HCT116 (cell line): ENCODE results near the gene B4GALNT3. TPM values are rescaled to one million over a fixed set of nuclear protein-coding genes. Genes with fewer than 3 reads are reported as not detected.

ENCODE experiments used
- ATAC-seq: fragments of 200-7000 bp; cut with Tn5 transposase; 2 replicates; pipeline ENCODE4 v1.9.1; 2020; ENCODE audit warnings: mild to moderate bottlenecking, moderate library complexity
- BruUV-seq: library from RNA; stranded (reverse); fragments of 400-500 nt; replicated peaks from 2 replicates; lab custom pipeline; 2021; lab: Mats Ljungman, UMichigan
- CTCF ChIA-PET: fragments of 300-600 bp; sonication (Branson Sonifier 250); formaldehyde crosslinking; loops from one replicate; lab custom pipeline; 2021; ENCODE audit warnings: antibody characterized with exemption; lab: Charles Lee
- POLR2A ChIA-PET: fragments of 300-600, 350-600 bp; sonication (Branson Sonifier 250); formaldehyde crosslinking; loops from one replicate; lab custom pipeline; 2021; ENCODE audit warnings: antibody characterized with exemption; lab: Charles Lee
- RAD21 ChIA-PET, 2 experiments: fragments of 300-600 bp; sonication (Branson Sonifier 250); formaldehyde crosslinking; loops; one replicate each; lab custom pipeline; 2023; ENCODE audit warnings: low total read pairs in 2 of 2; ENCODE audit not compliant: uncharacterized antibody in 2 of 2, unreplicated experiment in 2 of 2, low non-redundant PET in 1 of 2; lab: Charles Lee
- DNase-seq: peaks from one replicate; pipeline ENCODE4 v3.0.0-alpha.2; 2010; ENCODE audit warnings: low read depth, low spot score
- H2AFZ ChIP-seq: fragments of 200-600 bp; shearing (Covaris generic), sonication (generic); 2 replicates; pipeline ENCODE4 v1.6.1; 2017; ENCODE audit warnings: low read depth, mixed run types, mixed read lengths, antibody characterized with exemption, low read length; ENCODE audit not compliant: poor library complexity, severe bottlenecking
- H3K27ac ChIP-seq: 2 replicates; pipeline ENCODE4 v1.5.1; 2012; ENCODE audit warnings: low read depth, low read length
- H3K27me3 ChIP-seq: fragments of 200-600 bp; sonication (generic); 2 replicates; pipeline ENCODE4 v1.6.1; 2016; ENCODE audit warnings: mixed run types, low read length, mixed read lengths; ENCODE audit not compliant: insufficient read depth
- H3K36me3 ChIP-seq, 2 experiments: fragments of 200-500 bp in 1 of 2; fragments of 200-600 bp in 1 of 2; sonication (Bioruptor generic) in 1 of 2; sonication (generic) in 1 of 2; 2 replicates each; pipeline versions ENCODE4 v1.5.1 to v1.6.1; 2014 to 2016; ENCODE audit warnings: low read length in 2 of 2, inconsistent platforms in 1 of 2, mixed read lengths in 1 of 2, mixed run types in 1 of 2; ENCODE audit not compliant: insufficient read depth in 2 of 2, control insufficient read depth in 1 of 2
- H3K4me1 ChIP-seq, 2 experiments: fragments of 200-600 bp in 1 of 2; sonication (generic) in 1 of 2; 2 replicates each; pipeline versions ENCODE4 v1.5.1 to v1.6.1; 2012 to 2017; ENCODE audit warnings: low read length in 2 of 2, inconsistent platforms in 1 of 2, mild to moderate bottlenecking in 1 of 2, mixed read lengths in 1 of 2, mixed run types in 1 of 2, moderate library complexity in 1 of 2; ENCODE audit not compliant: insufficient read depth in 2 of 2, control insufficient read depth in 1 of 2
- H3K4me2 ChIP-seq: fragments of 200-600 bp; sonication (generic); 2 replicates; pipeline ENCODE4 v1.6.1; 2017; ENCODE audit warnings: mixed run types, low read length, mixed read lengths
- H3K4me3 ChIP-seq, 2 experiments: fragments of 200-600 bp in 1 of 2; sonication (generic) in 1 of 2; replicated peaks in 1 of 2; 2 replicates each; pipeline ENCODE4 v1.5.1; 2011 to 2016; ENCODE audit warnings: low read length in 2 of 2, control low read depth in 1 of 2, low read depth in 1 of 2, mild to moderate bottlenecking in 1 of 2, mixed read lengths in 1 of 2, mixed run types in 1 of 2
- H3K79me2 ChIP-seq: fragments of 200-600 bp; sonication (generic); 2 replicates; pipeline ENCODE4 v1.6.1; 2017; ENCODE audit warnings: mild to moderate bottlenecking, mixed run types, low read length, moderate library complexity, mixed read lengths; ENCODE audit not compliant: insufficient read depth
- H3K9ac ChIP-seq: fragments of 200-600 bp; sonication (generic); 2 replicates; pipeline ENCODE4 v1.6.1; 2016; ENCODE audit warnings: low read length, mixed read lengths
- H3K9me2 ChIP-seq: fragments of 200-600 bp; sonication (generic), shearing (Covaris generic); 2 replicates; pipeline ENCODE4 v1.6.1; 2017; ENCODE audit warnings: mixed run types, mild to moderate bottlenecking, moderate library complexity; ENCODE audit not compliant: insufficient read depth
- H3K9me3 ChIP-seq, 2 experiments: fragments of 200-500 bp in 1 of 2; fragments of 200-600 bp in 1 of 2; sonication (Bioruptor generic) in 1 of 2; sonication (generic) in 1 of 2; 2 replicates each; pipeline ENCODE4 v1.6.1; 2014 to 2017; ENCODE audit warnings: low read length in 2 of 2, mixed read lengths in 2 of 2, inconsistent platforms in 1 of 2, low read depth in 1 of 2, mild to moderate bottlenecking in 1 of 2, mixed run types in 1 of 2, moderate library complexity in 1 of 2; ENCODE audit not compliant: control insufficient read depth in 1 of 2, insufficient read depth in 1 of 2
- H4K20me1 ChIP-seq: fragments of 200-600 bp; sonication (generic), shearing (Covaris generic); 2 replicates; pipeline ENCODE4 v1.6.1; 2017; ENCODE audit warnings: mixed run types, mild to moderate bottlenecking, moderate library complexity; ENCODE audit not compliant: insufficient read depth
- CEBPB ChIP-seq: IDR thresholded peaks from 2 replicates; pipeline ENCODE4 v1.6.1; 2012; ENCODE audit warnings: low read depth
- ELF1 ChIP-seq: IDR thresholded peaks from 2 replicates; pipeline ENCODE4 v1.6.1; 2012; ENCODE audit warnings: low read depth, borderline replicate concordance
- EZH2 ChIP-seq: fragments of 200-600 bp; sonication (generic); IDR thresholded peaks from 2 replicates; pipeline ENCODE4 v1.6.1; 2017; ENCODE audit warnings: antibody characterized with exemption, mixed run types
- JUND ChIP-seq: IDR thresholded peaks from 2 replicates; pipeline ENCODE4 v1.6.1; 2012
- MAX ChIP-seq: IDR thresholded peaks from 2 replicates; pipeline ENCODE4 v1.6.1; 2012
- RAD21 ChIP-seq: IDR thresholded peaks from 2 replicates; pipeline ENCODE4 v1.6.1; 2012; ENCODE audit warnings: low read depth, mild to moderate bottlenecking
- SIN3A ChIP-seq: IDR thresholded peaks from 2 replicates; pipeline ENCODE4 v1.6.1; 2012; ENCODE audit warnings: low read depth
- TCF7L2 ChIP-seq: IDR thresholded peaks from 2 replicates; pipeline ENCODE4 v1.7.0; 2011; ENCODE audit warnings: borderline replicate concordance, inconsistent platforms; ENCODE audit not compliant: insufficient read depth, insufficient read length; ENCODE audit errors: extremely low read depth
- YY1 ChIP-seq: IDR thresholded peaks from 2 replicates; pipeline ENCODE4 v1.6.1; 2011; ENCODE audit warnings: low read length, low read depth, moderate library complexity, mild to moderate bottlenecking; ENCODE audit not compliant: insufficient replicate concordance; ENCODE audit errors: extremely low read depth
- ZBTB33 ChIP-seq: IDR thresholded peaks from 2 replicates; pipeline ENCODE4 v1.6.1; 2011; ENCODE audit warnings: mild to moderate bottlenecking, low read length, moderate library complexity; ENCODE audit not compliant: insufficient replicate concordance; ENCODE audit errors: extremely low read depth
- ZNF274 ChIP-seq: fragments of 200-500 bp; sonication (Bioruptor generic); IDR thresholded peaks from 2 replicates; pipeline ENCODE4 v1.6.1; 2014; ENCODE audit warnings: mild to moderate bottlenecking, low read depth, low read length, inconsistent platforms
- intact Hi-C: fragments of 100-400 bp; cut with micrococcal nuclease; formaldehyde crosslinking; loops from 2 replicates; pipeline ENCODE4 v1.10.0; 2022
- total RNA-seq: library from RNA; stranded (reverse); gene quantifications from one replicate; pipeline ENCODE4 v1.2.1, GENCODE V29; 2021; ENCODE audit not compliant: unreplicated experiment

Gene B4GALNT3
- total RNA-seq, 1 experiment from 2014 or later: 18.2 TPM

- TF ChIP-seq EZH2 (no peak), TCF7L2 (no peak), SIN3A (no peak), ZNF274 (no peak), ZBTB33 (no peak)
These were observed 2.1 kb upstream of the B4GALNT3 start (continued) for GRCh38 chr12:457676-458075.

GRCh38 chr12:459050-459429, 699 bp upstream of the B4GALNT3 start:
- CTCF ChIA-PET: no interaction called here
- peak overlapping the region; percentile 51 to 61 for H3K4me3 ChIP-seq
- H3K9ac ChIP-seq: peak overlapping the region; percentile 40; the same call in 1 of the 2 replicates
- no TSS peak for BruUV-seq
- no peaks in the 10 kb centered on the region for H3K9me3 ChIP-seq
- H3K36me3 ChIP-seq: no peaks in the 10 kb centered on the region
- H3K9me2 ChIP-seq: no peaks in the 10 kb centered on the region
- H2AFZ ChIP-seq: peak overlapping the region; percentile 99
- no peaks in the 10 kb centered on the region for H4K20me1 ChIP-seq
- RAD21 ChIA-PET: no interaction called here
- DNase-seq: no peak
- ATAC-seq: no peak
- no peak for TF ChIP-seq ZBTB33
- TF ChIP-seq CEBPB: no peak
- TF ChIP-seq TCF7L2: no peak
- no peak for TF ChIP-seq YY1
- TF ChIP-seq ELF1: no peak
- TF ChIP-seq JUND: no peak
- TF ChIP-seq SIN3A: no peak
- TF ChIP-seq ZNF274: no peak
- no peak for TF ChIP-seq EZH2
- TF ChIP-seq MAX: no peak
- TF ChIP-seq RAD21: no peak
- intact Hi-C loops: no loop called here
- H3K27me3 ChIP-seq: no peaks in the 10 kb centered on the region
- peaks cover 23 to 43% of the 10 kb centered on the region in 2 experiments for H3K4me1 ChIP-seq
- H3K4me2 ChIP-seq: peak overlapping the region; percentile 91
- POLR2A ChIA-PET: no interaction called here
- H3K27ac ChIP-seq: no peak overlapping the region
- no peaks in the 10 kb centered on the region for H3K79me2 ChIP-seq
